WERI-Rb-1 (cell line): ENCODE measurements around the gene MACROD2.

Experiments
- DNase-seq: peaks from one replicate; pipeline ENCODE4 v3.0.0-alpha.2; 2020
- H3K27ac ChIP-seq: fragments of 250-450 bp; sonication (Bioruptor Pico); 2 replicates; pipeline ENCODE4 v1.5.1; 2020; ENCODE audit warnings: mild to moderate bottlenecking, moderate library complexity
- H3K27me3 ChIP-seq: fragments of 250-450 bp; sonication (Bioruptor Pico); 2 replicates; pipeline ENCODE4 v1.5.1; 2021; ENCODE audit warnings: mild to moderate bottlenecking, low read depth, moderate library complexity; ENCODE audit not compliant: insufficient read depth, severe bottlenecking
- H3K36me3 ChIP-seq: fragments of 250-450 bp; sonication (Bioruptor Pico); 2 replicates; pipeline ENCODE4 v1.5.1; 2020; ENCODE audit warnings: mild to moderate bottlenecking, moderate library complexity
- H3K4me3 ChIP-seq: 2 replicates; pipeline ENCODE4 v1.5.1; 2011; ENCODE audit warnings: low read depth, mild to moderate bottlenecking, control low read depth, low read length
- H3K9me3 ChIP-seq: fragments of 250-450 bp; sonication (Bioruptor Pico); 2 replicates; pipeline ENCODE4 v1.5.1; 2021; ENCODE audit warnings: mild to moderate bottlenecking, moderate library complexity; ENCODE audit not compliant: severe bottlenecking
- CTCF ChIP-seq: IDR thresholded peaks from 2 replicates; pipeline ENCODE4 v1.5.1; 2011; ENCODE audit warnings: low read depth, mild to moderate bottlenecking, control low read depth, inconsistent platforms, low read length

The MACROD2 gene

DNA sequence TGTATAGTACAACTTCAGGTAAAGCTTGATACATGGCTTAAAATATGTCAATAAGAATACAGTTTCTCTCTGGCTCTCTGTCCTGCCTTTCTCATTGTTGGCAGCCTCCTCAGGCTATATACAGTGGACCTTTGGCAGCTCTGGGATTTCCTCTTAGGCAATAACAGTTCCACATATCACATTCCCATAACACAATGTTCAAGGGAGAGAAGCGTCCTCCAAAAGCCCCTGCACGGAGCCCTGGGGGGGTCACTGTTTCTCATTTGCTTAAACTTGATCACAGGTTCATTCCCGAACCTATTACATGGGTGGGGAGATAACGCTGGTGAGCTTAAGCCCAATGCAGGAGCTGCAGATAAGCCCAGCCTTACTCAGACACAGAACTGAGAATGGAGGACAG, 346.5 kb downstream of the MACROD2 start:
- TF ChIP-seq CTCF = no peak
- DNase-seq = no peak
- no peaks in the 10 kb centered on the region for H3K36me3 ChIP-seq
- H3K27ac ChIP-seq = no peak overlapping the region
- no peaks in the 10 kb centered on the region for H3K27me3 ChIP-seq
- H3K9me3 ChIP-seq = no peaks in the 10 kb centered on the region
- H3K4me3 ChIP-seq = no peak overlapping the region

GRCh38 chr20:14342918-14343317, 347.6 kb downstream of the MACROD2 start:
- no peak for DNase-seq
- no peaks in the 10 kb centered on the region for H3K9me3 ChIP-seq
- no peaks in the 10 kb centered on the region for H3K27me3 ChIP-seq
- H3K4me3 ChIP-seq = no peak overlapping the region
- no peaks in the 10 kb centered on the region for H3K36me3 ChIP-seq
- TF ChIP-seq CTCF = no peak
- no peak overlapping the region for H3K27ac ChIP-seq

- no peaks in the 10 kb centered on the region for H3K9me3 ChIP-seq
- H3K27ac ChIP-seq = no peak overlapping the region
- no peak overlapping the region for H3K4me3 ChIP-seq
- TF ChIP-seq CTCF = no peak
- H3K36me3 ChIP-seq = no peaks in the 10 kb centered on the region
- DNase-seq = no peak
- no peaks in the 10 kb centered on the region for H3K27me3 ChIP-seq
These were observed 348.3 kb downstream of the MACROD2 start for GRCh38 chr20:14343491-14344065.

GRCh38 chr20:14344746-14345145, 349.4 kb downstream of the MACROD2 start:
- H3K27ac ChIP-seq = no peak overlapping the region
- DNase-seq = no peak
- H3K36me3 ChIP-seq = no peaks in the 10 kb centered on the region
- TF ChIP-seq CTCF = no peak
- H3K4me3 ChIP-seq = no peak overlapping the region
- no peaks in the 10 kb centered on the region for H3K27me3 ChIP-seq
- no peaks in the 10 kb centered on the region for H3K9me3 ChIP-seq

GRCh38 chr20:14355791-14356190, 360.5 kb downstream of the MACROD2 start:
- no peak overlapping the region for H3K27ac ChIP-seq
- no peaks in the 10 kb centered on the region for H3K27me3 ChIP-seq
- H3K36me3 ChIP-seq = no peaks in the 10 kb centered on the region
- no peak overlapping the region for H3K4me3 ChIP-seq
- TF ChIP-seq CTCF = no peak
- DNase-seq = no peak
- H3K9me3 ChIP-seq = no peaks in the 10 kb centered on the region

- Histone ChIP-seq H3K27me3 (no peaks in the 10 kb centered on the region), H3K4me3 (no peak overlapping the region), H3K27ac (no peak overlapping the region), H3K36me3 (no peaks in the 10 kb centered on the region), H3K9me3 (no peaks in the 10 kb centered on the region)
- no peak for DNase-seq
- no peak for TF ChIP-seq CTCF
These were observed 365.1 kb downstream of the MACROD2 start for GRCh38 chr20:14360416-14360815.
